Fibroblast of villous mesenchyme (primary cell): ENCODE measurements around the gene FANCG. TPM values are rescaled to one million over a fixed set of nuclear protein-coding genes. Genes with fewer than 3 reads are reported as not detected.
A peak's percentile ranks its signal among the peaks of the same experiment; 100 is the strongest.

Experiments used
- DNase-seq: peaks from one replicate; pipeline ENCODE4 v3.0.0-alpha.2; 2010; ENCODE audit warnings: low read depth
- H3K4me3 ChIP-seq: 2 replicates; pipeline ENCODE4 v1.5.1; 2011; ENCODE audit warnings: low read depth, mild to moderate bottlenecking, low read length
- CTCF ChIP-seq: IDR thresholded peaks from 2 replicates; pipeline ENCODE4 v1.5.1; 2012; ENCODE audit warnings: low read depth, mild to moderate bottlenecking, low read length; ENCODE audit not compliant: insufficient read depth
- total RNA-seq: library from RNA; depleted of rRNA; stranded (reverse); fragments of >200 nt; gene quantifications from 2 replicates; pipeline ENCODE4 v1.2.3, GENCODE V29; 2012

FANCG gene
- total RNA-seq, 1 donor = 23.7 TPM

DNA sequence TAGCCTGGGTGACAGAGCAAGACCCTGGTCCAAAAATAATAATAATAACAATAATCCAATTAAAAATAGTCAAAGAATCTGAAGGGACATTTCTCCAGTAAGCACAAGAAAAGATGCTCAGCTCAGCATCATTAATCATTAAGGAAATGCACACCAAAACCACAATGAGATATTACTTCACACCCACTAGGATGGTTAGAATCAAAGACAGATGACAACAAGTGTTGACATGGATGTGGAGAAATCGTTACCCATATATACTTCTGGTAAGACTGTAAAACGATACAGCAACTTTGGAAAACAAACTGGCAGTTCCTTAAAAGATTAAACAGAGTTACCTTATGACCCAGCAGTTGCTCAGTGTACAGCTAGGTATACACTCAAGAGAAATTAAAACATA is 5.3 kb upstream of the FANCG start:
- DNase-seq = no peak
- TF ChIP-seq CTCF = no peak
- H3K4me3 ChIP-seq = no peak overlapping the region

GRCh38 chr9:35079041-35079425 is 709 bp downstream of the FANCG start:
- DNase-seq = no peak
- no peak for TF ChIP-seq CTCF
- peak overlapping the region; percentile 80 for H3K4me3 ChIP-seq

DNA sequence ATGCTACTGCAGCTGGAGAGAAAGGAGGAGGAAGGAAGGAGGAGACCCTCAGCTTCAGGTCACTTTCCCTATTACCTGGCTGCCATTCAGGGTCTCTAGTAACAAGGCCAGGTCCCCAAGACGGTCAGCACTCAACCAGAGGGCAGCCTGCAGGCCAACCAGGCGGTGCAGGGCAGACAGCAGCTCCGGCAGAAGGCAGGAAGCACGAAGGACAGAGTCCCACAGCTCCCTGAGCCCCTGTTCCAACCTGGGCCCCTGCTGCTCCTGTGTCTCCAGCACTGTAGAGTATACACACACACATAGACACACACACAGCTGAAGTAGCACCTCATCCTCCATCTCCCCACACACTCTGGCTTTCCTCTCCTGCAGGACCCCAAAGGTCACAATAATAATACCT is 1.7 kb downstream of the FANCG start:
- no peak for DNase-seq
- TF ChIP-seq CTCF = no peak
- no peak overlapping the region for H3K4me3 ChIP-seq

GRCh38 chr9:35076848-35077247 is 2.9 kb downstream of the FANCG start:
- no peak for TF ChIP-seq CTCF
- H3K4me3 ChIP-seq = no peak overlapping the region
- DNase-seq = no peak

DNA sequence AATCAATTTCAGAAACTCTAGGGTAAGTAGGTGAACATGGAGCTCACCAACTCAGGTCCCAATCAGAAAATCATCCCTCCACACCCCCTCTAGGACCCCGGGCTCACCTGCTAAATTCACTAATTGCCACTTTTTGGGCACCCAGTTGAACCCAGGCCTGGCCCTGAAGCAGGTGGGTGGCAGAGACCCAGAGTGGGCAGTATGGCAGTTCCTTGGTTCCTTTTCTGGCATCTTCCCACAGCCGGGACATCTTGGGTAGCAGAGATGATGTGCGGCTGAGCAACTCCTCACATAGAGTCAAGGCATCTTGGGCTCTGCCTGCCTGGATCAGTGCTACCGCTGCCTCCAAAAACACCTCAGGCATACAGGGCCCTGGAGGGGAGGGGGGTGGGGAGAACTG is 4.4 kb downstream of the FANCG start:
- H3K4me3 ChIP-seq = no peak overlapping the region
- no peak for DNase-seq
- TF ChIP-seq CTCF = no peak

- TF ChIP-seq CTCF = no peak
- H3K4me3 ChIP-seq = no peak overlapping the region
- no peak for DNase-seq
Observed at GRCh38 chr9:35074791-35075190, 5.0 kb downstream of the FANCG start.

DNA sequence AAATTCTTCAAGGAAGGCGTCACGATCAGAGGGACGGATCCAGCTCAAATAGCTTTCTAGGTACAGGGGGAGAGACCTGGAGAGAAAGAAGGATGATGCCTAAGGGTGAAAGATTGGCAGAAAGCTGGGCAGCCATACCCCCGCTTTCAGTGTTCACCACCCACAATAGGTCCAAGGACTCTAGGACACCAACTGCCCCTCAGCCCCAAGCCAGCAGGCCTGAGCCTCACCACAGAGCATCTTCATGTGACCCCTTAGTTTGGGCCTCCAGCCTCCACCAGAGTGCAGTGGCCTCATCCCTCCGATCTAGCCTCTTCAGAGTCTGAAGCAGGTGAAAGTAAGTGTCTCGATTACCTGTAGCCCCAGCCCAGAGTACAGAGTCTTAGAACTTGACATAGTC is 5.6 kb downstream of the FANCG start:
- no peak for TF ChIP-seq CTCF
- H3K4me3 ChIP-seq = no peak overlapping the region
- DNase-seq = no peak
